ENCODE measurements around the gene HCRTR1.
A peak's percentile ranks its signal among the peaks of the same experiment; 100 is the strongest.

HCRTR1 gene

DNA sequence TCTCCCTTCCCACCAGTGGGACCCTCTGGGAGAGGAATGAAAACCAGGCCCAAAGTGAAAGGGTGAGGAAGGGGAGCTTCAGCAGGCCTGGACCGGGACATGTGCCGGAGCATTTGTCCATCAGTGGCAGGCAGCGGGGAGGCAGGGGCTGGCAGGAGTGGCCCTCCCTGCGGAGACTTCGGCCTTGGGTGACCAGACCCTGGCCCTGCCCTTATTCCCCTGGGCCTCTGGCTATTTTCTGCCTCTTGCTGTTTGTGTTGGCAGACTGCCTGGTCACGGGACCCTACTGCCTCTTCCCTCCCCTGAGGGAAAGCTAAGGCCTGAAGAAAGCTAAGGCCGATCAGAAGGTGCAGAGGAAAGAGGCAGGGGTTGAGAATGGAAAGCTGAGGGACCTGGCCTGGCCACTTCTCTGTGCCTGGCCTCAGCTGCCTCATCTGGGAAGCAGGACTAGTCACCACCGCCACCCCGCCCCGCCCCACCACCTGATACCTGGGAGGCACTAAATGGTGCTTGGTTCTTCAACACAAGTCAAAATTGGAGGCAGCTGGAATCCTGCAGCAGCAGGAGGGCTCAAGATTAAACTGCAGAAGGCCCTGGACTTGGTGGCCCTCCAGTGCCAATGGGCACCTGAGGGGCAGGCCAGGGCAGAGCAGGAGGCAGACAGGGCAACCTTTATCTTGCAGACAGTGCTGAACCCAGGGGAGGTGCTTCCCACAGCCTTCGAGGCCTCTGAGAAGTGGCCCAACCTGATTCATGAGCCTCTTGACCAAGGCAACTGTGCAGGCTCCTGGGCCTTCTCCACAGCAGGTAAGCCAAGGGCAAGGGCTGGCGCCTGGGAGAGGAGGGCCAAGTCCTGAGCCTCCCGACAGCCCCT is 33.3 kb upstream of the HCRTR1 start:
- POLR2A ChIA-PET, result interaction anchor here (0.6 to 1.2 kb wide), 2 partner anchors 34 to 95 kb away, joined by 4 to 6 read pairs; no protein-coding TSS in a partner anchor
- TF ChIP-seq ZNF530 (tag by site-specific recombination; IDR thresholded peaks at IDR 0.05; ENCODE audit: low read depth), result peak; percentile 99
- peak; percentile 38 for TF ChIP-seq KLF1 (tag by site-specific recombination; IDR thresholded peaks at IDR 0.05)
- TF ChIP-seq, protein P1, sequence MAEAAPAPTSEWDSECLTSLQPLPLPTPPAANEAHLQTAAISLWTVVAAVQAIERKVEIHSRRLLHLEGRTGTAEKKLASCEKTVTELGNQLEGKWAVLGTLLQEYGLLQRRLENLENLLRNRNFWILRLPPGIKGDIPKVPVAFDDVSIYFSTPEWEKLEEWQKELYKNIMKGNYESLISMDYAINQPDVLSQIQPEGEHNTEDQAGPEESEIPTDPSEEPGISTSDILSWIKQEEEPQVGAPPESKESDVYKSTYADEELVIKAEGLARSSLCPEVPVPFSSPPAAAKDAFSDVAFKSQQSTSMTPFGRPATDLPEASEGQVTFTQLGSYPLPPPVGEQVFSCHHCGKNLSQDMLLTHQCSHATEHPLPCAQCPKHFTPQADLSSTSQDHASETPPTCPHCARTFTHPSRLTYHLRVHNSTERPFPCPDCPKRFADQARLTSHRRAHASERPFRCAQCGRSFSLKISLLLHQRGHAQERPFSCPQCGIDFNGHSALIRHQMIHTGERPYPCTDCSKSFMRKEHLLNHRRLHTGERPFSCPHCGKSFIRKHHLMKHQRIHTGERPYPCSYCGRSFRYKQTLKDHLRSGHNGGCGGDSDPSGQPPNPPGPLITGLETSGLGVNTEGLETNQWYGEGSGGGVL (tag by site-specific recombination; IDR thresholded peaks at IDR 0.05), result no peak
- peak; percentile 41; the same call in 1 of the 2 replicates for TF ChIP-seq GLIS1 (tag by site-specific recombination; IDR thresholded peaks at IDR 0.05)
- 0 out of 2 replicates have a peak, but pooled peaks have one; percentile 15 for TF ChIP-seq PRDM1 (tag by site-specific recombination; IDR thresholded peaks at IDR 0.05)
- 0 out of 2 replicates have a peak, but pooled peaks have one; percentile 34 for TF ChIP-seq ZNF423 (tag by site-specific recombination; IDR thresholded peaks at IDR 0.05)
- TF ChIP-seq ZIC2 (tag by site-specific recombination; IDR thresholded peaks at IDR 0.05), result peak; percentile 18; the same call in 1 of the 2 replicates
- TF ChIP-seq KLF17 (tag by site-specific recombination; IDR thresholded peaks at IDR 0.05), result 0 out of 2 replicates have a peak, but pooled peaks have one; percentile 50
- no peak for TF ChIP-seq ZNF132 (tag by site-specific recombination; IDR thresholded peaks at IDR 0.05; ENCODE audit: borderline replicate concordance)
- no peaks in the 10 kb centered on the region for H3K4me1 ChIP-seq (ENCODE audit: control insufficient read depth, insufficient read depth, low read length)
- no peaks in the 10 kb centered on the region for H3K9me3 ChIP-seq (ENCODE audit: control insufficient read depth, insufficient read depth, low read depth, low read length)
- H3K4me3 ChIP-seq (ENCODE audit: low read depth, low read length), result no peak overlapping the region
- no peak overlapping the region for H3K27ac ChIP-seq (ENCODE audit: extremely low read depth, low read depth, low read length)
- CTCF ChIA-PET, result interaction anchor here (0.7 to 2.7 kb wide), 3 partner anchors 9 to 20 kb away, joined by 3 to 13 read pairs (median 12); no protein-coding TSS in a partner anchor
- no peaks in the 10 kb centered on the region for H3K36me3 ChIP-seq (ENCODE audit: control insufficient read depth in 2 of 2, insufficient read depth in 1 of 2, low read length in 2 of 2)

GRCh38 chr1:31584869-31585735 is 32.4 kb upstream of the HCRTR1 start:
- CTCF ChIA-PET, result interaction anchor here (0.7 to 2.7 kb wide), 4 partner anchors 8 to 21 kb away, joined by 3 to 13 read pairs (median 8); no protein-coding TSS in a partner anchor
- no peak overlapping the region for H3K4me3 ChIP-seq (ENCODE audit: low read depth, low read length)
- H3K27ac ChIP-seq (ENCODE audit: extremely low read depth, low read depth, low read length), result no peak overlapping the region
- no peaks in the 10 kb centered on the region for H3K9me3 ChIP-seq (ENCODE audit: control insufficient read depth, insufficient read depth, low read depth, low read length)
- TF ChIP-seq ZNF544 (tag by site-specific recombination; IDR thresholded peaks at IDR 0.05) (no peak), SCRT1 (tag by site-specific recombination; IDR thresholded peaks at IDR 0.05; ENCODE audit: borderline replicate concordance) (no peak), KLF7 (tag by site-specific recombination; IDR thresholded peaks at IDR 0.05; ENCODE audit: borderline replicate concordance) (no peak), ZNF311 (tag by site-specific recombination; IDR thresholded peaks at IDR 0.05; ENCODE audit: borderline replicate concordance) (no peak), GLIS1 (tag by site-specific recombination; IDR thresholded peaks at IDR 0.05) (no peak), ZNF280C (tag by site-specific recombination; IDR thresholded peaks at IDR 0.05) (no peak), ZXDB (tag by site-specific recombination; IDR thresholded peaks at IDR 0.05) (no peak)
- TF ChIP-seq, protein P2, sequence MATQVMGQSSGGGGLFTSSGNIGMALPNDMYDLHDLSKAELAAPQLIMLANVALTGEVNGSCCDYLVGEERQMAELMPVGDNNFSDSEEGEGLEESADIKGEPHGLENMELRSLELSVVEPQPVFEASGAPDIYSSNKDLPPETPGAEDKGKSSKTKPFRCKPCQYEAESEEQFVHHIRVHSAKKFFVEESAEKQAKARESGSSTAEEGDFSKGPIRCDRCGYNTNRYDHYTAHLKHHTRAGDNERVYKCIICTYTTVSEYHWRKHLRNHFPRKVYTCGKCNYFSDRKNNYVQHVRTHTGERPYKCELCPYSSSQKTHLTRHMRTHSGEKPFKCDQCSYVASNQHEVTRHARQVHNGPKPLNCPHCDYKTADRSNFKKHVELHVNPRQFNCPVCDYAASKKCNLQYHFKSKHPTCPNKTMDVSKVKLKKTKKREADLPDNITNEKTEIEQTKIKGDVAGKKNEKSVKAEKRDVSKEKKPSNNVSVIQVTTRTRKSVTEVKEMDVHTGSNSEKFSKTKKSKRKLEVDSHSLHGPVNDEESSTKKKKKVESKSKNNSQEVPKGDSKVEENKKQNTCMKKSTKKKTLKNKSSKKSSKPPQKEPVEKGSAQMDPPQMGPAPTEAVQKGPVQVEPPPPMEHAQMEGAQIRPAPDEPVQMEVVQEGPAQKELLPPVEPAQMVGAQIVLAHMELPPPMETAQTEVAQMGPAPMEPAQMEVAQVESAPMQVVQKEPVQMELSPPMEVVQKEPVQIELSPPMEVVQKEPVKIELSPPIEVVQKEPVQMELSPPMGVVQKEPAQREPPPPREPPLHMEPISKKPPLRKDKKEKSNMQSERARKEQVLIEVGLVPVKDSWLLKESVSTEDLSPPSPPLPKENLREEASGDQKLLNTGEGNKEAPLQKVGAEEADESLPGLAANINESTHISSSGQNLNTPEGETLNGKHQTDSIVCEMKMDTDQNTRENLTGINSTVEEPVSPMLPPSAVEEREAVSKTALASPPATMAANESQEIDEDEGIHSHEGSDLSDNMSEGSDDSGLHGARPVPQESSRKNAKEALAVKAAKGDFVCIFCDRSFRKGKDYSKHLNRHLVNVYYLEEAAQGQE (tag by site-specific recombination; IDR thresholded peaks at IDR 0.05), result no peak
- TF ChIP-seq, protein P3, sequence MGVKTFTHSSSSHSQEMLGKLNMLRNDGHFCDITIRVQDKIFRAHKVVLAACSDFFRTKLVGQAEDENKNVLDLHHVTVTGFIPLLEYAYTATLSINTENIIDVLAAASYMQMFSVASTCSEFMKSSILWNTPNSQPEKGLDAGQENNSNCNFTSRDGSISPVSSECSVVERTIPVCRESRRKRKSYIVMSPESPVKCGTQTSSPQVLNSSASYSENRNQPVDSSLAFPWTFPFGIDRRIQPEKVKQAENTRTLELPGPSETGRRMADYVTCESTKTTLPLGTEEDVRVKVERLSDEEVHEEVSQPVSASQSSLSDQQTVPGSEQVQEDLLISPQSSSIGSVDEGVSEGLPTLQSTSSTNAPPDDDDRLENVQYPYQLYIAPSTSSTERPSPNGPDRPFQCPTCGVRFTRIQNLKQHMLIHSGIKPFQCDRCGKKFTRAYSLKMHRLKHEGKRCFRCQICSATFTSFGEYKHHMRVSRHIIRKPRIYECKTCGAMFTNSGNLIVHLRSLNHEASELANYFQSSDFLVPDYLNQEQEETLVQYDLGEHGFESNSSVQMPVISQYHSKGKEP (tag by site-specific recombination; IDR thresholded peaks at IDR 0.05), result no peak
- TF ChIP-seq, protein P4, sequence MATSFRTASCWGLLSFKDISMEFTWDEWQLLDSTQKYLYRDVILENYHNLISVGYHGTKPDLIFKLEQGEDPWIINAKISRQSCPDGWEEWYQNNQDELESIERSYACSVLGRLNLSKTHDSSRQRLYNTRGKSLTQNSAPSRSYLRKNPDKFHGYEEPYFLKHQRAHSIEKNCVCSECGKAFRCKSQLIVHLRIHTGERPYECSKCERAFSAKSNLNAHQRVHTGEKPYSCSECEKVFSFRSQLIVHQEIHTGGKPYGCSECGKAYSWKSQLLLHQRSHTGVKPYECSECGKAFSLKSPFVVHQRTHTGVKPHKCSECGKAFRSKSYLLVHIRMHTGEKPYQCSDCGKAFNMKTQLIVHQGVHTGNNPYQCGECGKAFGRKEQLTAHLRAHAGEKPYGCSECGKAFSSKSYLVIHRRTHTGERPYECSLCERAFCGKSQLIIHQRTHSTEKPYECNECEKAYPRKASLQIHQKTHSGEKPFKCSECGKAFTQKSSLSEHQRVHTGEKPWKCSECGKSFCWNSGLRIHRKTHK (tag by site-specific recombination; IDR thresholded peaks at IDR 0.05), result no peak
- no peaks in the 10 kb centered on the region for H3K36me3 ChIP-seq (ENCODE audit: control insufficient read depth in 2 of 2, insufficient read depth in 1 of 2, low read length in 2 of 2)
- POLR2A ChIA-PET, result interaction anchor here (0.6 kb wide), 1 partner anchor 96 kb away, joined by 6 read pairs; no protein-coding TSS in a partner anchor
- H3K4me1 ChIP-seq (ENCODE audit: control insufficient read depth, insufficient read depth, low read length), result no peaks in the 10 kb centered on the region

Data from HEK293 (cell line).